HG03097 (cell line): Measurements from ENCODE around the gene CD72.
A peak's percentile ranks its signal among the peaks of the same experiment; 100 is the strongest.
"Not testable (repeated sequence)": the region's sequence is repeated elsewhere in the genome, so short reads cannot be mapped to it uniquely, and the experiment has no call there.

Experiments used
- ATAC-seq: cut with Tn5 transposase; IDR thresholded peaks from one replicate; pipeline ENCODE4 v1.9.1; 2021; ENCODE audit not compliant: unreplicated experiment, low FRiP score

The CD72 gene

GRCh38 chr9:35650341-35651158 is 32.3 kb upstream of the CD72 start, which contains the start of gene SIT1:
TSS of gene SIT1 (minus strand) at chr9:35650931. CDS start at chr9:35650853, 78 bp downstream.
- ATAC-seq: no peak

- ATAC-seq: no peak
Measured at GRCh38 chr9:35649431-35650340, 31.5 kb upstream of the CD72 start.

- ATAC-seq: peak; percentile 85
Measured at GRCh38 chr9:35646533-35647265, 28.5 kb upstream of the CD72 start.

GRCh38 chr9:35646153-35646532 is 27.9 kb upstream of the CD72 start:
- ATAC-seq: no peak

GRCh38 chr9:35645736-35646135 is 27.5 kb upstream of the CD72 start:
- ATAC-seq: not testable (repeated sequence)

- no peak for ATAC-seq
Measured at GRCh38 chr9:35643046-35643445, 24.8 kb upstream of the CD72 start.

GRCh38 chr9:35641478-35641877 is 23.3 kb upstream of the CD72 start:
- ATAC-seq: not testable (repeated sequence)

- ATAC-seq: not testable (repeated sequence)
Measured at GRCh38 chr9:35640431-35640830, 22.2 kb upstream of the CD72 start.

- no peak for ATAC-seq
Measured at GRCh38 chr9:35639631-35640030, 21.4 kb upstream of the CD72 start.

GRCh38 chr9:35639225-35639624 is 21.0 kb upstream of the CD72 start:
- ATAC-seq: not testable (repeated sequence)

- ATAC-seq: not testable (repeated sequence)
Measured at GRCh38 chr9:35638751-35639150, 20.5 kb upstream of the CD72 start.

GRCh38 chr9:35637427-35637955 is 19.3 kb upstream of the CD72 start:
- not testable (repeated sequence) for ATAC-seq

- not testable (repeated sequence) for ATAC-seq
Measured at GRCh38 chr9:35636877-35637246, 18.6 kb upstream of the CD72 start.

GRCh38 chr9:35636135-35636876 is 18.1 kb upstream of the CD72 start:
- no peak for ATAC-seq

GRCh38 chr9:35635730-35636129 is 17.5 kb upstream of the CD72 start:
- ATAC-seq: no peak

GRCh38 chr9:35629597-35629996 is 11.4 kb upstream of the CD72 start:
- no peak for ATAC-seq

GRCh38 chr9:35628389-35628991 is 10.3 kb upstream of the CD72 start:
- no peak for ATAC-seq

GRCh38 chr9:35627575-35627974 is 9.4 kb upstream of the CD72 start:
- no peak for ATAC-seq

- ATAC-seq: peak; percentile 49
Measured at GRCh38 chr9:35619800-35620158, 1.6 kb upstream of the CD72 start.
